Measurements from ENCODE around the gene DYNC1H1.

Gene DYNC1H1

GRCh38 chr14:102086972-102087761 lies 122.8 kb downstream of the DYNC1H1 start, which contains the start of gene HSP90AA1:
Gene HSP90AA1, minus strand, starts transcription at chr14:102087044. Its CDS starts 666 bp downstream, at chr14:102086378.
- TF ChIP-seq, protein P1, sequence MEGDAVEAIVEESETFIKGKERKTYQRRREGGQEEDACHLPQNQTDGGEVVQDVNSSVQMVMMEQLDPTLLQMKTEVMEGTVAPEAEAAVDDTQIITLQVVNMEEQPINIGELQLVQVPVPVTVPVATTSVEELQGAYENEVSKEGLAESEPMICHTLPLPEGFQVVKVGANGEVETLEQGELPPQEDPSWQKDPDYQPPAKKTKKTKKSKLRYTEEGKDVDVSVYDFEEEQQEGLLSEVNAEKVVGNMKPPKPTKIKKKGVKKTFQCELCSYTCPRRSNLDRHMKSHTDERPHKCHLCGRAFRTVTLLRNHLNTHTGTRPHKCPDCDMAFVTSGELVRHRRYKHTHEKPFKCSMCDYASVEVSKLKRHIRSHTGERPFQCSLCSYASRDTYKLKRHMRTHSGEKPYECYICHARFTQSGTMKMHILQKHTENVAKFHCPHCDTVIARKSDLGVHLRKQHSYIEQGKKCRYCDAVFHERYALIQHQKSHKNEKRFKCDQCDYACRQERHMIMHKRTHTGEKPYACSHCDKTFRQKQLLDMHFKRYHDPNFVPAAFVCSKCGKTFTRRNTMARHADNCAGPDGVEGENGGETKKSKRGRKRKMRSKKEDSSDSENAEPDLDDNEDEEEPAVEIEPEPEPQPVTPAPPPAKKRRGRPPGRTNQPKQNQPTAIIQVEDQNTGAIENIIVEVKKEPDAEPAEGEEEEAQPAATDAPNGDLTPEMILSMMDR (IDR thresholded peaks at IDR 0.05; ENCODE audit: extremely low read depth, missing control alignments): peak; percentile 22
- peak; percentile 99 for DNase-seq (ENCODE audit: low spot score)

- TF ChIP-seq, protein P1 (IDR thresholded peaks at IDR 0.05; ENCODE audit: extremely low read depth, missing control alignments): no peak
- DNase-seq (ENCODE audit: low spot score): no peak
These were observed 123.3 kb downstream of the DYNC1H1 start for GRCh38 chr14:102087762-102088011.

DNA sequence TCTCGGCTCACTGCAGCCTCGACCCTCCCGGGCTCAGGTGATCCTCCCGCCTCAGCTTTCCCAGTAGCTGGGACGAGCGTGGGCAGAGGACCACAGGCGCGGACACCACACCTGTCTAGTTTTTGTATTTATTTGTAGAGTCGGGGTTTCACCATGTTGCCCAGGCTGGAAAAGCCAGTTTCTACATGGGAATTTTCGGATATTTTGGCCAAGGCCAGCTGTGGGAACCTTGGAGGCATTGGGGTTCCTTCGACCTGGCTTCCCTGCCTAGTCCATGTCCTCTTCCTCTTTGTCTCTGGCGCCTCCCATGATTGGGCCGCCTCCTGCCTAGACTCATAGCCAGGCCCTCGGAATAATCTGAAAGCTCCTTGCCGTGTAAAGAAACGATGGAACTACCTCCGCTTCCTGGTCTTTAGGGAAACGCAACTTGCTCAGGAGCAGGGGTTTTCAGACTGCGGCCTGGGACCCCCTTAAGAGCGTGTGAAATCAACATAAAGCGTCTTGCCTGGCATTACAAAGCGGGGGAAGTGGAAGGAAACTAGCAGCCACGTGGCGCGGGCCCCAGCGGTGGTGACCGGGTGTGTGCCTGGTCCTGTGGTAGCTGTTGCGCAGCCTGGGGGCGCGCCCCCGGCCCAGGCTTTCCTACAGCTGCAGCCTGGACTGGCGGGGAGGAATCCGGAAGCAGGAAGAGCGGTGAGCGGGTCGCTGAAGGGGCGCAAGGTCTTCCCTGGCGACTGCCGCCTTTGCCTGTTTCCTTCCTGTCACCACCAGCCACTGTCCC lies 123.8 kb downstream of the DYNC1H1 start:
- TF ChIP-seq, protein P1 (IDR thresholded peaks at IDR 0.05; ENCODE audit: extremely low read depth, missing control alignments): no peak
- DNase-seq (ENCODE audit: low spot score): peak; percentile 55

DNA sequence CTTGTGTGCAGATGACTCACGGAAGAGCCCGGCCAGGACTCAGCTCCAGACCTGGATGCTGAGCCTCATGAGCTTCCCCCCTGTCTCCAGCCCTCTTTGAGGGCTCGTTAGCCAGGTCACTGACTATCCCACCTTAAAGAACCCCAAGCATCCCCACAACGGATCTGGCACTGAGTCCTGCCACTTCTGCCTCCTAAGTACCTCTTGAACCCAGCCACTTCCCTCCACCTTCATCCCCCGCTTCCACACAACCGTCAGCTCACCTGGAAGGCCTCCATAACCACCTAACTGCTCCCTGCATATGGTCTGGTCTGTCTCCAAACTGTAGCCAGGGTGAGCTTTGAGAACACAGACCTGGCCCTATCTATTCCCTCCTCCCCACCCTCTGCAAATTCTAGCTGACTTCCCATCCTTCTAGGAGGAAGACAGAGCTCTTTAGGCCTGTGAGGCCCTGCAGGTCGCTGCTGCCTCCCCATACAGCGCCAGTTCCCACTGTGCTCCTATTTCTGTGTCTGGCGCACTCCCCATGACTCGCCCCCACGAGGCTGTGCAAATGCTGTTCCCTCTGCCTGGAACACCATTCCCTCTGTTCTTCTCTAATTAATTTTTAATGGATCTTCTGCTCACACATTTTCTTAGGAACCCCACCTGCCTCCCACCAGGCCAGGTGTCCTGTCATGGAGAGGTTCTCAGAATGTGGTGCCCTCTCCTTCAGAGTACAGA lies 125.4 kb downstream of the DYNC1H1 start:
- DNase-seq (ENCODE audit: low spot score): no peak
- TF ChIP-seq, protein P1 (IDR thresholded peaks at IDR 0.05; ENCODE audit: extremely low read depth, missing control alignments): no peak

- TF ChIP-seq, protein P1 (IDR thresholded peaks at IDR 0.05; ENCODE audit: extremely low read depth, missing control alignments): no peak
- no peak for DNase-seq (ENCODE audit: low spot score)
These were observed 126.3 kb downstream of the DYNC1H1 start for GRCh38 chr14:102090713-102091112.

- DNase-seq (ENCODE audit: low spot score): no peak
- TF ChIP-seq, protein P1 (IDR thresholded peaks at IDR 0.05; ENCODE audit: extremely low read depth, missing control alignments): no peak
These were observed 128.4 kb downstream of the DYNC1H1 start for GRCh38 chr14:102092806-102093205.

DNA sequence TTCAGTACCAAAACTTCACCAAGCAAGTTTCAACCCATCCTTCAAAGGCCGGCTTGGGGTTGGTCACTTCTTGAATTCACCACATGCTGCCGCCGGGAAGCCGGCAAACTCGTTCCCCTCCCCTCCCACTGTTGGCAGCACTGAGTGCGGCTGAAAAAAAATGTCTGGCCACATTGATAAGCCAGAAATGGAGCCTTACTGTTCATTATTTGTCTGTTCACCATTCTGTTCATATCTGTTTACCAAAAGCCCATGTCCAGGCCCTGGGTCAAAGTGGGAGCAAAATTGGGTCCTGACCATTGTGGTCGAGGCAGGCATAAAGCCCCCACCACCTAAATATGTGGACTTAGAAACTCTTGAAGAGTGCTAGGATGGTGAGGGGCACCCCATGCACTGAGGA lies 129.7 kb downstream of the DYNC1H1 start:
- TF ChIP-seq, protein P1 (IDR thresholded peaks at IDR 0.05; ENCODE audit: extremely low read depth, missing control alignments): no peak
- DNase-seq (ENCODE audit: low spot score): no peak

Data from GM20000 (cell line).